NOMO-1 (cell line): ENCODE data around the gene DYNC2LI1.

Experiments used
- DNase-seq, 2 experiments: peaks; one replicate each; lab custom pipeline; 2025; ENCODE audit not compliant: unreplicated experiment in 2 of 2; lab: John Stamatoyannopoulos, UW

Gene DYNC2LI1

DNA sequence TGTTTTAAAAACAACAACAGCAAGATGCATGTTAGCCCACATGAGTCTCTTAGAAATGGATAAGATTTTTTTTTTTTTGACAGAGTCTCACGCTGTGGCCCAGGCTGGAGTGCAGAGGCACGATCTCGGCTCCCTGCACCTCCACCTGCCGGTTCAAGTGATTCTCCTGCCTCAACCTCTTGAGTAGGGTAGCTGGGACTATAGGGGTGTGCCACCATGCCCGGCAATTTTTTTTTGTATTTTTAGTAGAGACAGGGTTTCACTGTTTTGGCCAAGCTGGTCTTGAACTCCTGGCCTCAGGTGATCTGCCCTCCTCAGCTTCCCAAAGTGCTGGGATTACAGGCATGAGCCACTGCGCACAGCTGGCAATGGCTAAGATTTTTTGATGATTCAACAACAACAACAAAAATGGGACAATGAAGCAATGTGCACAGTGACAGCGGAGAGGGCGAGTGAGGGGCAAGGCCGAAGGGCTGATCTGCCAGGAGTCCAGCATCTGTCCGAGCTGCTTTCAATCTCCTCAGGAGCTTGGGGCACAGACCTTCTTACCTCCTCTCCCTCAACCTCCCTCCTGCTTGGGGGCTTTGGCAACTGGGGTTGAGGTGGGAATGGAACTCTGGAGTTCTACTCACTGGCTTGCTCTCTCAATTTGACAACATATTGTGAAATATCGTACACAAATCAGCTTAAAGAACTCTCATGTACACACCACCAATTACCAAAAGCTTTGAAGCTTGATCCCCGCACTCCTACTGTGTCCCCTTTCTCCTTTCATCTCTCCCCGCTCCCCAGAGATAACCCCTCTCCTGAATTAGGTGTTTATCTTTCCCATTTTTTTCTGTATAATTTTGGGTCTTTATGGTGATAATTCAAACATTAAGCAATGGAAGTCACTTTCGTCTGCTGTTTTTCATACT lies 68.4 kb downstream of the DYNC2LI1 start:
- DNase-seq, result no peak

DNA sequence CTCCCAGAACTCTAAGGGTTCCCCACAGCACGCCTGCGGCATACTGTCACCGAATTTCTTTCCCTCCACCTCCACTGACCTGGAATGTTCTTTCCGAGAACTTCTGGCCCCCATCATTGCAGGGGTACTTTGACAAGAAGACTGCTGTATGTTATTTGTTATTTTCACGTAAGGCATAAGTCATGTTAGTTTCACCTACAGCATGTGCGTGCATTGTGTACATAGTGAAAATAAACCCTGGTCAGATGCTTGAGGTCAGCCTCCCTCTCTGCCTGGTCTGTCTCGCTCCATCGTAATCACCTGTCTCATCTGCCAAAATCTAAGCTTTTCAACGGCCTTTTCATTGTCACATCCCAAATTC lies 69.0 kb downstream of the DYNC2LI1 start:
- no peak for DNase-seq

DNA sequence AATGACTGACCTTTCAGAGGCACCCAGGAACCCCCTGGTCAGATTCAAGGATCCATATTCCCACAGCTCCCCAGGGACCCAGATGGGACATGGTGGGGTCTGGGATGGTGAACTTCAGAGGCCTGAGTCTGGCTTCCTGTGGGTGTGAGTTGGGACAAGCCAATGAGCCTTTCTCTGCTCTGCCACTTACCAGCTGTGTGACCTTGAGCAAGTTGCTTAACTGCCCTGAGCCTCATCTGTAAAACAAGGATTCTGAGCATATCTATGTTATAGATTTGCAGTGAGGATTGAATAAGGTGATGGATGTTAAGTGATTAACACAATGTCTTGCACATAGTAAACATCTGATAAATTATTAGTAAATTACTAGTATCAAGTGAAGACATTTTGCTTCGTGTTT lies 71.3 kb downstream of the DYNC2LI1 start:
- no peak for DNase-seq

DNA sequence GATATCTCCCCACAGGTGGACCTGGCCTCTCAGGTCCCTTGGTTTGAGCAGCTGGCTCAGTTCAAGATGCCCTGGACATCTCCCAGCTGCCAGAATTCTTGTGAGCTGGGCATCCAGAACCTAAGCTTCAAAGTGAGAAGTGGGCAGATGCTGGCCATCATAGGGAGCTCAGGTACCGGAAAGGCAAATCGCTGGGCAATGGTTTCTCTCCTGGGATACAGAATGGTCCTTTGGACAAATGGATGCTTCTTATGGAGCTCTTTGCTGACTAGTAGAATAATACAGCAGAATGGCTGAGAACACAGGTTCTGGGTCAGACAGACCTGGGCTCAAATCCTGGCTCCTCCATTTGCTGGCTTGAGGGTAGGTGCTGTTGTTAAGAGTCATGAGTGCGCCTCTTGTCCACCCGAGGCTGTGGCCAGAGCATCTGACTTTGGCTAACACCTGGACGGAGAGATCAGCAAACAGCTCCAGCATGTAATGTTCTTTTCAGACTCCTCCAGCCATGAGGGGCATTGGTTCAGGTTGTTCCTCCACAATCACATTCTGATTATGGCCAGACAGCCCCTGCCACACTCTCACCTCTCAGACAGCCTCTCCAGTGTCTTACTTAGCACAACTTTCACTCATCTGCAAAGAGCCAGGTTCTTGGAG lies 72.4 kb downstream of the DYNC2LI1 start:
- DNase-seq, result no peak

DNA sequence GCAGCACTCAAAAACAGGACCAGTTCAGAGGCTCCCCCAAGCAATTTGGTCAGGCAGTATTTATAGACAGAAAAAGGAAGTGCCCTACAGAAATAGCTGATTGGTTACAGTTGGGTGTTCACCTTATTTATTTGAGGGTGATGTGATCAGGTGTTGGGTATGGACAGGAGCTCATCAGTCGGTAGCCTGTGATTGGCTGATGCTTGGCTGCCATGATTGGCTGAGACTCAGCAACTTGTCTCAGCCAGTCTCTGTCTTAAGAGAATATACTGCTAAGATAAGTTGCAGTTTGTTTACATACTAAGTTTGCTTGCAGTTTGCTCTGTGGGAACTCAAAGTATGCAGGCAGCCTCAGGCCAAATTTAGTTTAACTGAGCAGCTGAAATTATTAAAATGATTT lies 74.4 kb downstream of the DYNC2LI1 start:
- peak in 1 of 2 experiments; percentile 1 for DNase-seq

DNA sequence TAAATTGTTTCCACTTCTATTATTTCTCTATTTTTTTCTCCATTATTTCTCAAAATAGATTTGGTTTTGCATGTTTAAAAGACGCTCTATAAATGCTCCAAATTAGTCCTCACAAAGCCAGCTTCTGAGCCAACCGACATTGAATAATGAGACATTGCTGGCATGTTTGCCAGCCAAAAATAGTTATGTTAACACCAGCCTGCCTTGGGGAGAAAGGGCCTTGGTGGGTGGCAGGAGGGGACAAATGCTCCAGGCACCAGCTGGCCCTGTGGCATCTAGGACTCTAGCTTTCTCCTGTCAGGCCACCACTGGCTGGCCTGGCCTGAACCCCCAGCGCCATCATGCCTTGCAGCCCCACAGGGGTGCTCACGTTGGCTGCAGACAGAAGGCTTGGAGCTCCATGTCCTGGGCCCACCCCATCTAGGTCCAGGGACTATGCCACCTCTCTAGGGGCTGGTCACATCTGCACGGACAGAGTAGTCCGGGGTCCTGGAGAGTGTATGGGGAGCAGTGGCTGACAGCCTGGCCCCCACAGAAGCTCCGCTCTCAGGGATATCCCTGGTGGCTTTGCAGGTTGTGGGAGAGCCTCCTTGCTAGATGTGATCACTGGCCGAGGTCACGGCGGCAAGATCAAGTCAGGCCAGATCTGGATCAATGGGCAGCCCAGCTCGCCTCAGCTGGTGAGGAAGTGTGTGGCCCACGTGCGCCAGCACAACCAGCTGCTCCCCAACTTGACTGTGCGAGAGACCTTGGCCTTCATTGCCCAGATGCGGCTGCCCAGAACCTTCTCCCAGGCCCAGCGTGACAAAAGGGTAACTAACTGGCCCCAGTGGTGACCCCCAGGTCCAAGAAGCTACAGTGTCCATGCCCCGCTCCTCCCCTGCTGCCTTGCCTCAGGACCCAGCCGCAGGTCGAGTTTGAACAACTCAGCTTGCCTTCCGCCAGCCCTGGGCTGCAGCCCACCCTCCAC lies 77.5 kb downstream of the DYNC2LI1 start:
- DNase-seq, result no peak

DNA sequence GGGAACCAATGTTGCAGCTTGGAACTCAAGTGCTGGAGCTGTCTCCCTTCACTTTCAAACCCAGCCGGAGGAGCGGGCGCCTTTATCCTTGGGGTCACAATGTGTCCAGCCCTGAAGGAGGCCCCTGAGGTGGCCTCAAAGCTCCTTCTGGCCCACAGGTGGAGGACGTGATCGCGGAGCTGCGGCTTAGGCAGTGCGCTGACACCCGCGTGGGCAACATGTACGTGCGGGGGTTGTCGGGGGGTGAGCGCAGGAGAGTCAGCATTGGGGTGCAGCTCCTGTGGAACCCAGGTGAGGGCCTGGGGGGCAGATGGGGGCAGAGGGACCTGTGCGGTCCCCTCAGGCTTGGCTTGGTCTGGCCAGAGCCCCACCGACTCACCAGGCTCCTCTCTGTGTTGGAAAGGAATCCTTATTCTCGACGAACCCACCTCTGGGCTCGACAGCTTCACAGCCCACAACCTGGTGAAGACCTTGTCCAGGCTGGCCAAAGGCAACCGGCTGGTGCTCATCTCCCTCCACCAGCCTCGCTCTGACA lies 78.4 kb downstream of the DYNC2LI1 start:
- DNase-seq, result no peak

DNA sequence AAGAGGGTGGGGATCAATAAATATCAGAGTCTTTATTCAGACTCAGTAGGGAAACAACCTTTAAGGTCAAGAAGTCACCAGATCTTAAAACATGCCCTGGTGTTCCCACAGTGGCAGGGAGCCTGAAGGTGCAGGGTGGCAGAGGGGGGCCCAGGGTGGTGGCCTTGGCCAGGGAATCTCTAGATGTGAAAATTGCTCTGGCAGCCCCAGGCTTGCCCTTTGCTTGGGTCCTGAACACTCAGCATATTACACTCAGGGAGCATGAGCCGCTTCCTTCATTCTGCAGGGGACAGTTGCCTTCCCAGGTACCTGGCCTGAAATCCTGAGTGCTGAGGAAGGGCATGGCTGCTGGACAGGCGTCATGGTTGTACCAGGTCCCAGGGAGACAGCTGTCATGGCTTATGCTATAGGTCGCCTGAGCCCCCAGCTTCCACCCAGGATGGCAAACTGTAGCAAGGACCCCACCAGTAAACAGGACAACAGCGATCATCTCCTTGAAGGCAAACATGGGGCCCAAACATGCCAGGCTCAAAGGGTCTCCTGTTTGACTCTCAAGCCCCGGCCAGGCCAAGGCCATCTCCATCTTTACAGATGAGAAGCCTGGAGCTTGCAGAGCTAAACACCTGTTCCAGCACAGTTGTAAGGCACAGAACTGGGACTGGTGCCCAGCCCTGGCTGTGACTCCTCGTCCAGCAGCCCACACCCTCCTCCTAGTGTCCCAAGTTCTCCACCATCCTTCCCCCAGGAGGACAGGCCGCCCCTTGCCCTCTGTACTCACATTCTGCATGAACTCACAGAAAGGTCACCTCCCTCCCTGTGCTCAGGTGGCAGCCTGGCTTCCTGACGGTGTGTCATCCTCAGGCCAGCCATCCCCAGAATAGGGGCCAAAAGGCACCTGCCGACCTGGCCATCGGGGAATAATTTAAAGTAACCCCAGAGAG lies 79.6 kb downstream of the DYNC2LI1 start:
- DNase-seq, result no peak

DNA sequence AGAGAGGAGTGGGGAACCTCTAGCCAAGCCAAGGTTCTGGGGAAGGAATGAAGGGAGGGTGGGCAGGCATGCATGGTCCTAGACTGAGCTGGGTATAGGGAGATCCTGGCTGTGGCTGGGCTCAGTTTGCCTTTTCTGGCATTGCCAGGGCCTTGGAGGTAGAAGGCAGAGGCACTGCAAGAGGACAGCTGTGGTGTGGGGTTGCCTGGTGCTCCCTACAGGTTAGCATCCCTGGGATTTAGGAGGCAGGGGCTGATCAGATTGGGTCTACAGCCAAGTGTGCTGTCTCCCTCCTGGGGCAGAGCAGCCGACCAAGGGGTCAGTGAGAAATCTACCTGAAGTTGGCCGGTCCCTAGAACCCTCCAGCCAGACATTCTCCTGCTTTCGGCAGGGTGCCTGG lies 80.8 kb downstream of the DYNC2LI1 start:
- no peak for DNase-seq

DNA sequence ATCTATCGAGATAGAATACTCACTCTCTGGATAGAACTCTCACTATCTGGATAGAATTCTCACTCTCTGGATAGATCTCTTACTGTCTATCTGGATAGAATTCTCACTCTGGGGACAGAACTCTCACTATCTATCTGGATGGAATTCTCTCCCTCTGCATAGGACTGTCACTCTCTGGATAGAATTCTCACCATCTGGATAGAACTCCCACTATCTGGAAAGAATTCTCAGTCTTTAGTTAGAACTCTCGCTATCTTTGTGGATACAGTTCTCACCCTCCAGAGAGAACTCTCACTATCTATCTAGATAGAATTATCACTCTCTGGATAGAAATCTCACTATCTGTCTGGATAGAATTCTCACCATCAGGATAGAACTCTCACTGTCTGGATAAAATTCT lies 81.5 kb downstream of the DYNC2LI1 start:
- no peak for DNase-seq
